Measurements from ENCODE around the gene NARS2.
A peak's percentile ranks its signal among the peaks of the same experiment; 100 is the strongest.

The NARS2 gene

GRCh38 chr11:78444726-78445125 lies 129.9 kb downstream of the NARS2 start:
- DNase-seq (ENCODE audit: low read depth, low spot score), result no peak

- no peak for DNase-seq (ENCODE audit: low read depth, low spot score)
Observed at GRCh38 chr11:78441956-78442355, 132.7 kb downstream of the NARS2 start.

- no peak for DNase-seq (ENCODE audit: low read depth, low spot score)
Observed at GRCh38 chr11:78438298-78438975, 136.2 kb downstream of the NARS2 start.

GRCh38 chr11:78432956-78433355 lies 141.7 kb downstream of the NARS2 start:
- DNase-seq (ENCODE audit: low read depth, low spot score), result no peak

GRCh38 chr11:78432058-78432515 lies 142.6 kb downstream of the NARS2 start:
- DNase-seq (ENCODE audit: low read depth, low spot score), result no peak

GRCh38 chr11:78429660-78430059 lies 145.0 kb downstream of the NARS2 start:
- no peak for DNase-seq (ENCODE audit: low read depth, low spot score)

- no peak for DNase-seq (ENCODE audit: low read depth, low spot score)
Observed at GRCh38 chr11:78429209-78429608, 145.5 kb downstream of the NARS2 start.

GRCh38 chr11:78428773-78429172 lies 145.9 kb downstream of the NARS2 start:
- no peak for DNase-seq (ENCODE audit: low read depth, low spot score)

GRCh38 chr11:78428266-78428636 lies 146.4 kb downstream of the NARS2 start:
- no peak for DNase-seq (ENCODE audit: low read depth, low spot score)

- no peak for DNase-seq (ENCODE audit: low read depth, low spot score)
Observed at GRCh38 chr11:78427615-78428265, 146.9 kb downstream of the NARS2 start.

- DNase-seq (ENCODE audit: low read depth, low spot score), result no peak
Observed at GRCh38 chr11:78426845-78427244, 147.8 kb downstream of the NARS2 start.

- no peak for DNase-seq (ENCODE audit: low read depth, low spot score)
Observed at GRCh38 chr11:78425399-78426070, 149.1 kb downstream of the NARS2 start.

- no peak for DNase-seq (ENCODE audit: low read depth, low spot score)
Observed at GRCh38 chr11:78424334-78425270, 150.1 kb downstream of the NARS2 start.

- no peak for DNase-seq (ENCODE audit: low read depth, low spot score)
Observed at GRCh38 chr11:78423241-78423640, 151.4 kb downstream of the NARS2 start.

GRCh38 chr11:78420796-78421209 lies 153.9 kb downstream of the NARS2 start:
- DNase-seq (ENCODE audit: low read depth, low spot score), result no peak

- no peak for DNase-seq (ENCODE audit: low read depth, low spot score)
Observed at GRCh38 chr11:78420255-78420764, 154.4 kb downstream of the NARS2 start.

- no peak for DNase-seq (ENCODE audit: low read depth, low spot score)
Observed at GRCh38 chr11:78419327-78419726, 155.3 kb downstream of the NARS2 start.

GRCh38 chr11:78418584-78419211 lies 156.0 kb downstream of the NARS2 start:
- no peak for DNase-seq (ENCODE audit: low read depth, low spot score)

GRCh38 chr11:78417888-78418583 lies 156.6 kb downstream of the NARS2 start:
- peak; percentile 30 for DNase-seq (ENCODE audit: low read depth, low spot score)

- no peak for DNase-seq (ENCODE audit: low read depth, low spot score)
Observed at GRCh38 chr11:78417175-78417887, 157.3 kb downstream of the NARS2 start, which contains the start of gene GAB2. Gene GAB2 (minus strand): TSS chr11:78417820. CDS start chr11:78417720, 100 bp downstream.
